HG02885 (cell line): ENCODE data around the gene WHRN.

Source experiments
- ATAC-seq: cut with Tn5 transposase; IDR thresholded peaks from one replicate; pipeline ENCODE4 v1.9.1; 2021; ENCODE audit warnings: mild to moderate bottlenecking; ENCODE audit not compliant: unreplicated experiment, poor library complexity

Gene WHRN

DNA sequence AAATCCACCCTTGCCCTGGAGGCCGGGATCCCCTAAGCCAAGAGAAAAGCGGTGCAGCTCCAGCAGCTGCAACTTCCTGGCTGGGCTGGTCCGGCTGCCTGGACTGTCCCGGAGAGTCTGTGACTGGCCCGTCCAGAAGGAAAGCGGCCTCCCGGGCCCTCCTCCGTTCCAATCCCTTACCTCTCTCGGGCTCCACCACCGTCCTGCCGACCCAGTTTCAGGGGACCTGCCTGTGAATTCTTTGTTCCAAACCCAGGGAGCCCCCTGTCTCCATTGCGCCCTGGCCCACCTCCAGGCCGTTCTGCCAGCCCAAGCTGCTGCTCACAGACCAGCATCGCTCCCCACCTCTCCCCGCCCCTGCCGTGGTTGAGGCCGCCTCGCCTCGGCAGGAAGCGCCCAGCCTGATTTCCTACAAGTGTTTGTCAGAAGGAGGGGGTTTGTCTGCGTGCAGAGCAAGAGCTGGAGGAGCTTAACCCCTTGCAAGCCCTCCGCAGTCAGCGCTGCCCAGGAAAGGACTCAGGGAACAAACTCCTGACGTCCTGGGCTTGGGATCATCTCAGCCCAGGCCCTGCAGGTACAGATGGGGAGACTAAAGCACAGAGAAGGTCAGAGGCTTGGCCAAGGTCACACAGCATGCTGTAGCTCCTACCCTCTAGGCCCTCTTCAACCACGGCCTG is 117.5 kb downstream of the WHRN start, which contains the start of gene AKNA:
AKNA (minus strand) TSS at position 303 of the 677 bp plus-strand sequence. CDS start 6,649 bp downstream, outside the sequence.
- peak; percentile 31 for ATAC-seq

DNA sequence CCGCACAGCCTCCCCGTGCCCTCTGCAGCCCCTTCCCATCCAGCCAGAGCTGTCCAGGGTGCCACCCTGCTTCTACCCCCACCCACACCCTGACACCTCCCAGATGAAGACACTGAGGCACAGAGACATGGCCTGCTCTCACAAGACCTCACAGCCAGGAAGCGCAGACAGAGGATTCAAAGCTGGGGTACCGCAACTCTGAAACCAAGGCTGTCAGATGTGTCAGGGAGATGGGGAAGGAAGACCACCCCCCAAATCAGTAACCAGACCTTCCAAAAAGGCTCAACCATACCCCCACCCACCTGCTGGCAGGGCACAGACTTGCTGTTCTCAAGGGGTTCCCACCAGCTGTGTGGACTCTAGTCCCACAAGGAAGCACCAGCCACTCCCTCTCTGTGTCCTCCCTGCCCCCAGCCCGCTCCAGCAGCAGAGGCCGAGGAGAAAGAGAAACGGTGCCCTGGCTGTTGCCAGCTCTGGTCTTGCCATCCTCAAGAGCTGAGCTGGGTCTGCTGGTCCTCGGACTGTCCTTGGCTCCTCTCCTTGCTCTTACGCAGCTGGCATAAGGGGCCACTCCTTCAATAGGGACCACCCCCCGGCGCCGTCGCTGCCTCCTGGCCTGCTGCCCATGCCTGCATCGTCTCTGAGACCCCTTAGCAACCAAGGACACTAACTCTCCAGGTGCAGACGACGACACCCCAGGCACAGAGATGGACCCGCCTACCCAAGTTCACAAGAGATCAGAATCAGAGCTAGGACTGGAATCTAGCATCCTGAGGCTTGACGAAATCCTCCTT is 118.2 kb downstream of the WHRN start:
- no peak for ATAC-seq

DNA sequence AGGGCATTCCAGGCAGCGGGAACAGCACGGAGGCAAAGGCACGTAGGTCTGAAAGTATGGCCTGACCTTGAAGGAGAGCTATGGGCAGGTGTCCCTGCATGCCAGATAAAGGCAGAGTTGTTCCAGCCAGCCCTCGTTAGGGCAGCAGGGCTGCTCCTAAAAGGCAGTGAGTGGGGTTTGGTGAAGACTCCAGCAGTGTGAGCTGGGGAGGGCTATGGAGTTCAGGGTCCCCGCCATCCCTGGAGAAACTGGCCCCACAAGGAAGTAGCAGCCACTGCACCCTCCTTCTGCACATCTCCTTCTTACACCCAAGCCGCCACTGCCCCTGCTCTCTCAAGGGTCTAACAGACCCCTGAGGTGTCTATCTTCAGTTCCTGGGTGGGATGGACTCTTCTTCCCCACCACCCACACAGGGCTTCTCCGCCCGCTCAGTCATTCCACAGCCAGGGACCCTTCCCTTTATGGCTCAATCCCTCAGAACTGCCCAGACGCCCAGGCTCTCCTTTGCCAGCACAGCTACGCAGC is 118.8 kb downstream of the WHRN start:
- no peak for ATAC-seq

DNA sequence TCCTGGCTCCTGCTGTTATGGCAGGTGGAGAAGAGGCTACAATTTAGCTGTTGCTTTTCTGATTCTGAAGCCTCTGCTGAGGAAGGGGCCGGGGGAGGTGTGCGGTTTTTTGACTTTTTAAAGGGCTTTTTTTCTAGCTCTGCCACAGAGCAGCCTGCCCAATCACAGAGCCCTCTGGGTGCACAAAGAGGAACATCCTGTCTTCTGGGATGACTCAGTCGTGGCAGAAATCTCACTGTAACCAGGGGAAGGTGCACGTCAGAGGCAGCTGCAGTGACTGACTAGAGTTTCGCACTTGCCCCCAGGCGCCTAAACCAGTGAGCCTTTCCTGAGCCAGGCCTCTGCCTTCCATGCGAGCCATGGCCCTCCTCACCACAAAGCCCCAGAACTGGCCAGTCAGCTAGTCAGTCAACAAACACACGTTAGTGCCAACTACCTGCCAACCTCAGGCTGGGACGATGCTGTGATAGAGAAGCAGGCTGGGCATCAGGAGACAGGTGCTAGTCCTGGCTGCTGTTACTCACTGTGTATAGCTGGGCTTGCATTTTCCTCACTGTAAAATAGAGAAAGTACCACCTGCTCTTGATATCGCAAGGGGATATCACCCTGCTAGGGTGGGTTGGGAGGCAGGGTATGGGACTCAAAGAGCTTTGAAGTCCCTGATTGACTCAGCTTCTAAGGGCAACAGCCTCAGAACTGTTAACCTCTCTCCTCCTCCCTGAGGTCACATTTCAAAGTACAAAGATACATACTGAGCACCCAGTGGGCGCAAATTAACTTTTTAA is 119.7 kb downstream of the WHRN start:
- ATAC-seq = peak; percentile 86

DNA sequence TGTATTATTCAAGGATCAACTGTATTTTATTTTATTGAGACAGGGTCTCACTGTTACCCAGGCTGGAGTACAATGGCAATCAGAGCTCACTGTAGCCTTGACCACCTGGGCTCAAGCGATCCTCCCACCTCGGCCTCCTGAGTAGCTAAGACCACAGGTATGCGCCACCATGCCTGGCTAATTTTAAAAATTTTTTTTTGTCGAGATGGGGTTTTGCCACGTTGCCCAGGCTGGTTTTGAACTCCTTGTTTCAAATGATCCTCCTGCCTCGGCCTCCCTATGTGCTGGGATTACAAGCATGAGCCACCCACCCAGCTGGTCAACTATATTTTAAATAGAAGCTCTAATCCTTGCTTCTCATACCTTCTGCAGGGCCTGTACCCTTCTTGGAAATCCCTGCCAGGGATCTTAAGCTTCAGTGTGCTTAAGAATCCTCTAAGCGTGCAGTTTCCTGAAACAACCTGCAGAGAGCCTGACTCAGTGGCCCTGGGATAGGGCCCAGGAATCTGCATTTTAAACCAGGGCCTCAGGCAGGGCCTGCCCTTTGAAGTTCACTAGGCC is 120.4 kb downstream of the WHRN start:
- no peak for ATAC-seq

DNA sequence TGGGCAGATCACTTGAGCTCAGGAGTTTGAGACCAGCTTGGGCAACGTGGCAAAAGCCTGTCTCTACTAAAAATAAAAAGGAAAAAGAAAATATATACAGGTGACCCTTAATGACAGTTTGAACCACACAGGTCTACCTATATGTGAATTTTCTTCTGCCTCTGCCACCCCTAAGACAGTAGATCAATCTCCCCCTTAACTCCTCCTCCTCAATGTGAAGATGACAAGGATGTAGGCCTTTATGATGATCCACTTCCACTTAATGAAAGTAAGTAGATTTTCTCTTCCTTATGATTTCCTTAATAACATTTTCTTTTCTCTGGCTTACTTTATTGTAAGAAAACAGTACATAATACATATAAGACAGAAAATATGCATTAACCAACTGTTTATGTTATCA is 120.9 kb downstream of the WHRN start:
- ATAC-seq = no peak

DNA sequence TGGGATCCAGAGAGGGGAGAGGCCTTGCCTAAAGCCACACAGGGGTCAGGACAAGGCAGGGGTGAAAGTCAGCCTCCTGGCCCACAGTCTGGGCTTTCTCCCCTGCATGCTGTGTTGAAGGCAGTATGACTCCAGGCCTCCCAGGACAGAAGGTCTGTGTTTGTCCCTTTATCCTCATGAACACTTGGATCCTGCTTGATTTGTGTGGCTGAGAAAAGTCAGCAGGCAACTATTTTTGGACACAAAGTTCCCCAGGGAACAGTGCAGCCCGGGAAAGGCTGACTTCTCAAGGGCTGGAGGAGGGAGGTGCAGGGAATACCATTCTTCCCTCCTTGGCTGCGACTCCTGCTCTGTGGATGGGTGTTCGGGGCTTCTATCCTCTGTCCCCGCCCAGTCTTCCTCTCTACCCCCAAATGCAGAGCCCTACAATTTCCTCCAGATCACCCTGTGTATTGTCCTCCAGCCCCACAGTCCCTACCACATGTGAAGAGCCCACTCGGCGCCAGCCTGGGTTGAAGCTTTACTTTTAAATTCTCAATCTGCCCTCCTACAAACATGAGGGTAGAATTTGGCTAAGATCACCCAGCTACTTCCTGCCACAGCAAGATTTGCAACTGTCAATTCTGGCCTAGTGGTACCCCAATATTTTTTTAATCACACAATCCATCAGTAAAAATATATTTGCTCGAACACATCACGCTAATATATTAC is 121.6 kb downstream of the WHRN start:
- ATAC-seq = no peak

DNA sequence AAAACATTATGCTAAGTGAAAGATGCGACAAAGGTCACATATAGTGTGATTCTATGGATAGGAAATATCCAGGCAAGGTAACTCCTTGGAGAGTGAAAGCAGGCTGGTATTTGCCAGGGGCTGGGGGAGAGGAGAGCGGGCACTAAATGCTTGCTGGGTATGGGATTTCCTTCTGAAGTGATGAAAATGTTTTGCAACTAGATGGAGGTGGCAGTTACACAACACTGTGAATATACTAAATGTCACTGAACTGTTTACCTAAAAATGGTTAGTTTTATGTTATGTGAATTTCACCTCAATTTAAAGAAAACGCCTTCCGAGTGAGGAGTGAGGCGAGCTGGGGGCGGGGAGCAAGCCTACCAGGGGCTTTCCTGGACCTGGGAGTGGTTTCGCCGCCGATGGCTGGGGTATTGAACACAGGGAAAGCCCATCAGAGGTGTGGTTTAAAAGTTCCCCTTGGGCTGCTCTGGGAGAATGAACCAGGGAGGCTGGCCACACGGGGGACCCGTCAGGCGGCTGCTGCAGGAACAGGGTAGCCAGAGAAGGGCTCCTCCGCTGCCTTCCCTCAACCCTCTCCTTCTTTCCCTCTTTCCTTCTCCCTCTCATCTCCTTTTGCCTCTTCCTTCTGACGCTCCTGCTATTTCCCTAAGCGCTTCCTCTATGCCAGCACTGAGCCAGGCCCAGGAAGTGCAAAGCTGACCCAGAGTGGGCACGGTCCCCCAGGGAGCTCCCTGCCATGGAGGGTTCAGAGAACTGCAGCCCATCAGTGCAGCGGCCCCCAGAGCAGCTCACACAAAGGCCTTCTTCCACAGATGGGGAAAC is 122.4 kb downstream of the WHRN start:
- peak; percentile 20 for ATAC-seq

DNA sequence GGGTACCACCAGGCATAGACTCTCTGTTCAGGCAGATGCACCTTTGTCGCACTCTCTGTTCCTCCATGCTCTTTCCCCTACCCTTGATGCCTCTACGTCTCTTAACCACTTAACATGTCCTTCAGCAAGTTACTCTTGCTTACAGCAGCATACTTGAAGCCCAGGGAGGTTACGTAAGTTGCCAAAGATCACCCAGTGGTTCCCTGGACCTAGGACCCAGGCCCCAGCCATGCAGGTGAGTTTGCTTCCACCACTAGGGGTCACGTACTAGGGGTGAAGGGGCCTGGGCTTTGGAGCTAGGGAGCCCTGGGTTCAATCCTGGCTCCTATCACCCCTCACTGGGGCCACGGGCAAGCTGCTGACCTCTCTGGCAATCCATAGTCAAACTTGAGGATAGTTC is 126.4 kb downstream of the WHRN start:
- ATAC-seq = no peak

DNA sequence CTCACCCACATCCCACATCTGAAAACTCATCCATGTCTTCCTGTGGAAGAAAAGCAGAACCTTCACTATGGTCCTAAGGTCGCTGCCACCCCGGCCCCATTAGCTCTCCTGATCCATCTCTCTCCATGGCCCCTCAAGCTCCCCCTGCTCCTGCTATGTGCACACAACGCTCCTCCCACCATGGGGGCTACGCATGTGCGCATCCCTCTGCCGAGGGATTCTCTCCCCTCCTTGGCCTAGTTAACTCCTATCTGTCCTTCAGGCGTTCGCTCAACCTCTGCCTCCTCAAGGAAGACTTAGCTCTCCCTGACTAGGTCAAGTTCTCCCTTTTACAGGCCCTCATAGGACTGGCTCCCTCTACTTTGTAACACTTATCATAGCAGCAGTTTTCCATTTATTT is 127.3 kb downstream of the WHRN start:
- ATAC-seq = no peak

DNA sequence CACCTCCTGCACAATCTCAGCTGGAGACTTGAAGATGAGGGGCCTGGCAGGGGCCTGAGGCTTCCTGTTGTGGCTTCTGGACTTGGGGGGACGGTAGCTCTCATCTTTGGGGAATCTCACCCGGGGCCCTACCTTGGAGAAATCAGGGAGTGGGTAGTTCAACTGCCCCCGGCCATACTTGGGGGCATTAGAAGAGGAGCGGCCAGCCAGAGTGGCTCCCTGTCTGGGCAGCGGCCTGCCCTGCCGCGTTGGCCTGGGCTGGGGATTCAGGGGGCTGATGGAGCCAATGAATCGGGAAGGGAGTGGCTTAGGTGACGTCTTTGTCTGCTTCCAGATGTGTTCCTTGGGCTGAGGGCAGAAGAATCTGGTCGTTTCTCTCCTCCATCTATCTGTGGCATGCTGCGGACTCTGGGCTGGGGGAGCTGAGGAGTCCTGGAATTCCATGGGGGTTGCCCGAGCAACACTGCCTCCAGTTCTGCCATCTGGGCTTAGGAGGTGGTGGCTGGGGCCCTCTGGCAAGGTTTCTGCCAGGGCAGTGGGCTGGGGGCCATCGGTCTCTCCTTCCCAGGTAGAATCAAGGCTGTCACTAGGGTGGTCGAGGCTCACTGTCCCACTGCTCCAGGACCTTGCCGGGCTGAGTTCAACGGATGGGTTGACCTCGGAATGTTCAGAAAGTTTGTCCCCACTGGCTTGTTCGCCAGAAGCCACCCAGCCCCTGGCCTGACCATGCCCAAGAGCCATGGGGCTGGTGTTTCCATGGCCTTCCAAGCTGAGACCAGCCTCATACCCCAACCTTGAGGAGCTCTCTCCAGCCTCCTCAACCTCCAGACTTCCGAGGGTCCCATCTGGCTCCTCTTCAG is 128.5 kb downstream of the WHRN start:
- no peak for ATAC-seq

DNA sequence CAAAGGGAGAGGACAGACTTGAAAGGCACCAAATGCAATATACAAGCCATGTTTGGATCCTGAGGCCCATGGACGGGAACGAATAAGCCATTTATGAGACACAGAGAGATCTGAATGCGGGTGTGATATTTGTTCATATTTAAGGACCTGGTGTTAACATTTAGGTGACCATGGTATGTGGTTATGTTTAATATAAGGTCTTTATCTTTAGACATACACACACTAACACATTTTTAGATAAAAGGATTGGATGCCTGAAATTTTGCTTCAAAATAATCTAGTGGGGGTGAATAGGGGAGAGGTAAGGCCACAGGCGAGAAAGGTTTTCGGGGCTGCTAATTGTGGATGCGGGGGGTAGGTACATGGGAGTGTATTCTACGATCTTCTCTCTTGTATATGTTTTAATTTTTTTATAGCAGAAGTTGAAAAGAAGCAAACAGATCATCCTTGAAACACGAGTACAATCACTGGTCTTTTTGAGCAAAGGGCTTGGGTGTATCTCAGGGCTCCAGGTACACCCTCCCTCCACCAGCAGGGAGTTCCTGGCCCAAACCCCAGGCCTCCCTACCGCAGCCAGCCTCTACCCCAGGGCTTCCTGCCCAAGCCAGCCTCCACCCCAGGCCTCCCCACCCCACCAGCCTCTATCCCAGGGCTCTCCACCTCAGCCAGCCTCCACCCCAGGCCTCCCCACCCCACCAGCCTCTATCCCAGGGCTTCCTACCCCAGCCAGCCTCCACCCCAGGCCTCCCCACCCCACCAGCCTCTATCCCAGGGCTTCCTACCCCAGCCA is 129.7 kb downstream of the WHRN start:
- ATAC-seq = no peak

DNA sequence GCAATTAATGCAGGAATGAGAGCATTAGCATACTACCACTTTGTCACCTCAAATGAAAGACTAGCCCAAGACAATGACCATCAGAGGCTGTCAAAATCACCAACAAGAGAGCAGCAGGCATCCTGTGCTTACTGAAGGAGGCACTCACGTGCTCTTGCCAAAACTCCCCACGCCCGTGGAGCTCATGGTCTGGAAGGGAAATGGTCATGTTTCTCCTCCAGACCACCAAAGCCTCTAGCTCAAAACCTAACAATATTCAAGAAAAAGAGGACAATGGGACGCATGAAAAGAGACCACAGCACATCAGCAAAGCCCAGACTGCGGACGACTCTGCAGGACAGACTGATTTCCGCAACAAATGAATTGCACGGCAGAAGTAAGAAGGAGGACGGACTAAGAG is 130.3 kb downstream of the WHRN start:
- no peak for ATAC-seq

DNA sequence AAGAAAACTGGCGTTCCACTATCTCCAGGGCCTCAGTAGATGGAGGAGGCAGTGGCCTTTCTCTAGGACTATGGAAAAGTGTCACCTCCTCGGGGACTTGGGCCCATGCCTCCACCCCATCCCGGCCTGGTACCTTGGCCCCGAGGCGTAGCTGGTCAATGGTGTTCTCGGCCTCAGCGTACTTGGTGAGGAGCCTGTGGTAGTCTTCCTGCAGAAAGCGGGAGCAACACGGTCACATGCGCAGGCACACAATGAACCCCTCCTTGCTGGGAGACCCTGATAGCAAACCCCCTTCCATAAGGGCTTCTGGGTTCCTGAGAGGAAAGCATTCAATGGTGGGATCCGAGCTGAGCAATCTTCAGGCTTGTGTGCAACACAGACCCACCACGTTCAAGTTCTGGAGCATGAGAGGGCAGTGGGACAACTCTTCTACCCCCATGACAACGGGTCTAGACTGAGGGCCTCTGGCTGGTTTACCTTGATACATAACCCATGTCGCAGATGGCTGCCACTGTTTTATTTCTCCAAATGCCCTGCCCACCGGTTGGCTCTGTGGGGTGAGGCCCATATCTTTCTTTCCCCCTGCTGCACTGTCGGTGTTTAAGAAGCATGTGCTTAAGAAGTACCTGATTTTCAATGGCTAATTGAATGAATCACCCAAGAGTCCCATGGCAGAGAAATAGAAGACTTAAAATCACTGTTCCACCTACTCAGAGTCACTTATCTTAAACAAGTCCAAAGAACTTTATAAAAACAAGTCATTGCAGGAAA is 131.1 kb downstream of the WHRN start:
- no peak for ATAC-seq

DNA sequence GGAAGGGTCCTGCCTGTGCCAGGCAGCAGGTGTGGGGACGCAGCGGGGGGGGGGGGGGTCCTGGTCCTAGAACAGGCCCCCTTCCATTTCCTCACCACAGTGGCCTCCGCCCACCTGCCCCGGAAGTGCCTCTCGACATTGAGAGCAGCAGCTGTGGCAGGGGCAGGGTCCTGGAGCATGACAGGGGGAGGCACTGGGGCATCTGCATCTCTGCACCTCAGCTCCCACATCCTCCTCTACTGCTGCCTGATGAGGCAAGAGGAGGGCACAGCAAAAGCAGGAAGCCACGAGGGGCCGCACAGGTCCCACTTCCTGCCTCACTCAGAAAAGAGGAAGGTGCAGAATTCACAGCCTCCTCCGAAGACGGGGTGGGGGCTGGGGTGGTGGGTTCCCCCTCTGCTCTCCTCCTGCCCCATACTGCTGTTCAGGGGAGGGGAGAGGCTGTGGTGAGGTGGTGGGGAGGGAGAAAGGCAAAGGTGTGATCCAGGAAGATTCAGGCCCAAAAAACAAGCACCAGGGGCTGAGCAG is 132.3 kb downstream of the WHRN start:
- peak; percentile 88 for ATAC-seq
